Immature natural killer cell (primary cell): Measurements from ENCODE around the gene ERFE. TPM values are rescaled to one million over a fixed set of nuclear protein-coding genes. Genes with fewer than 3 reads are reported as not detected.

Experiments
- DNase-seq, 3 donors: peaks; one replicate each; pipeline ENCODE4 v3.0.0; 2022; ENCODE audit warnings: mixed read lengths in 1 of 3
- H3K27ac Mint-ChIP-seq, 6 donors: one replicate each; pipeline ENCODE4 v1.8.0; 2020; ENCODE audit warnings: mixed read lengths in 6 of 6, mild to moderate bottlenecking in 5 of 6, inconsistent platforms in 4 of 6, moderate library complexity in 3 of 6
- H3K27me3 Mint-ChIP-seq, 3 donors: one replicate each; pipeline ENCODE4 v1.8.0; 2020 to 2021; ENCODE audit warnings: low read depth in 3 of 3, mild to moderate bottlenecking in 3 of 3, mixed read lengths in 3 of 3, moderate library complexity in 3 of 3, inconsistent platforms in 1 of 3
- H3K36me3 Mint-ChIP-seq, 3 donors: one replicate each; pipeline ENCODE4 v1.8.0; 2020; ENCODE audit warnings: mixed read lengths in 3 of 3, inconsistent platforms in 2 of 3, mild to moderate bottlenecking in 2 of 3
- H3K4me1 Mint-ChIP-seq, 2 donors: one replicate each; pipeline ENCODE4 v1.8.0; 2020; ENCODE audit warnings: inconsistent platforms in 2 of 2, mild to moderate bottlenecking in 2 of 2, mixed read lengths in 2 of 2, moderate library complexity in 1 of 2
- H3K4me3 Mint-ChIP-seq, 5 donors: one replicate each; pipeline ENCODE4 v1.8.0; 2020; ENCODE audit warnings: mild to moderate bottlenecking in 5 of 5, mixed read lengths in 5 of 5, inconsistent platforms in 3 of 5, moderate library complexity in 3 of 5
- H3K9me3 Mint-ChIP-seq, 6 donors: one replicate each; pipeline ENCODE4 v1.8.0; 2020; ENCODE audit warnings: mild to moderate bottlenecking in 6 of 6, mixed read lengths in 6 of 6, inconsistent platforms in 4 of 6, moderate library complexity in 3 of 6
- polyA plus RNA-seq, 3 donors: library from polyadenylated mRNA; unstranded; fragments of 300-500 nt; fragmentation: Illumina TruSeq; gene quantifications; one replicate each; pipeline ENCODE4 v1.2.3, GENCODE V29; 2021

The ERFE gene
- polyA plus RNA-seq, 3 donors from 2014 or later, result 4.6 to 6.2 (median 5.7) TPM

- peak overlapping the region in 4 of 5 donors; percentile 31 to 78 (median 70) for H3K4me3 Mint-ChIP-seq
- peak overlapping the region in 3 of 6 donors; percentile 35 to 78 (median 59) for H3K27ac Mint-ChIP-seq
- H3K9me3 Mint-ChIP-seq, result no peaks in the 10 kb centered on the region
- H3K27me3 Mint-ChIP-seq, result peaks cover 7 to 13% (median 8%) of the 10 kb centered on the region in 3 donors
- H3K36me3 Mint-ChIP-seq, result no peaks in the 10 kb centered on the region
- peaks cover 20 to 31% of the 10 kb centered on the region in 2 donors for H3K4me1 Mint-ChIP-seq
- peak in 2 of 3 donors; percentile 25 to 46 for DNase-seq
These were observed 1.7 kb downstream of the ERFE start for GRCh38 chr2:238160206-238161129.

- DNase-seq, result no peak
- Mint-ChIP-seq H3K27me3 (peaks cover 7 to 13% (median 8%) of the 10 kb centered on the region in 3 donors), H3K9me3 (no peaks in the 10 kb centered on the region), H3K4me1 (peaks cover 20 to 31% of the 10 kb centered on the region in 2 donors), H3K4me3 (no peak overlapping the region), H3K36me3 (no peaks in the 10 kb centered on the region), H3K27ac (peak overlapping the region in 1 of 6 donors; percentile 44)
These were observed 2.7 kb downstream of the ERFE start for GRCh38 chr2:238161291-238162051.

GRCh38 chr2:238162251-238162845, 3.6 kb downstream of the ERFE start:
- H3K9me3 Mint-ChIP-seq, result no peaks in the 10 kb centered on the region
- no peak overlapping the region for H3K27ac Mint-ChIP-seq

GRCh38 chr2:238162846-238163441, 4.2 kb downstream of the ERFE start:
- Mint-ChIP-seq H3K9me3 (no peaks in the 10 kb centered on the region), H3K27ac (no peak overlapping the region), H3K4me3 (peak overlapping the region in 2 of 5 donors; percentile 42 to 61), H3K27me3 (peaks cover 7 to 10% (median 8%) of the 10 kb centered on the region in 3 donors), H3K36me3 (no peaks in the 10 kb centered on the region), H3K4me1 (peaks cover 20 to 35% of the 10 kb centered on the region in 2 donors)
- no peak for DNase-seq

More at GRCh38 chr2:238162251-238162845, 3.6 kb downstream of the ERFE start:
- Mint-ChIP-seq H3K4me3 (no peak overlapping the region), H3K27me3 (peaks cover 7 to 10% (median 8%) of the 10 kb centered on the region in 3 donors), H3K36me3 (no peaks in the 10 kb centered on the region), H3K4me1 (peaks cover 20 to 31% of the 10 kb centered on the region in 2 donors)
- DNase-seq, result no peak

- Mint-ChIP-seq H3K9me3 (no peaks in the 10 kb centered on the region), H3K36me3 (peaks cover 0 to 2% (median 2%) of the 10 kb centered on the region in 3 donors), H3K27me3 (peaks cover 7 to 10% (median 8%) of the 10 kb centered on the region in 3 donors), H3K4me1 (peaks cover 24 to 40% of the 10 kb centered on the region in 2 donors), H3K4me3 (peak overlapping the region in 2 of 5 donors; percentile 42 to 61), H3K27ac (no peak overlapping the region)
- no peak for DNase-seq
These were observed 4.9 kb downstream of the ERFE start for GRCh38 chr2:238163481-238164198.

- peaks cover 2 to 8% (median 7%) of the 10 kb centered on the region in 3 donors for H3K36me3 Mint-ChIP-seq
- no peaks in the 10 kb centered on the region for H3K9me3 Mint-ChIP-seq
- DNase-seq, result no peak
- H3K4me3 Mint-ChIP-seq, result peak overlapping the region in 3 of 5 donors; percentile 39 to 77 (median 58)
- peaks cover 29 to 45% of the 10 kb centered on the region in 2 donors for H3K4me1 Mint-ChIP-seq
- H3K27me3 Mint-ChIP-seq, result peaks cover 5 to 7% (median 5%) of the 10 kb centered on the region in 3 donors
- peak overlapping the region in 2 of 6 donors; percentile 28 to 48 for H3K27ac Mint-ChIP-seq
These were observed 6.1 kb downstream of the ERFE start for GRCh38 chr2:238164906-238165287.

- H3K27ac Mint-ChIP-seq, result peak overlapping the region in 2 of 6 donors; percentile 55 to 78
- peak overlapping the region in 3 of 5 donors; percentile 30 to 77 (median 58) for H3K4me3 Mint-ChIP-seq
These were observed 6.6 kb downstream of the ERFE start for GRCh38 chr2:238165288-238165921.

GRCh38 chr2:238166391-238167343, 7.9 kb downstream of the ERFE start:
- H3K4me1 Mint-ChIP-seq, result peaks cover 38 to 49% of the 10 kb centered on the region in 2 donors
- H3K4me3 Mint-ChIP-seq, result no peak overlapping the region

More at GRCh38 chr2:238165288-238165921, 6.6 kb downstream of the ERFE start:
- no peaks in the 10 kb centered on the region for H3K9me3 Mint-ChIP-seq
- DNase-seq, result no peak
- H3K27me3 Mint-ChIP-seq, result peaks cover 5 to 7% (median 5%) of the 10 kb centered on the region in 3 donors
- peaks cover 31 to 47% of the 10 kb centered on the region in 2 donors for H3K4me1 Mint-ChIP-seq
- peaks cover 5 to 11% (median 9%) of the 10 kb centered on the region in 3 donors for H3K36me3 Mint-ChIP-seq

GRCh38 chr2:238167344-238167715, 8.6 kb downstream of the ERFE start:
- H3K36me3 Mint-ChIP-seq, result peaks cover 10 to 23% (median 15%) of the 10 kb centered on the region in 3 donors
- no peak for DNase-seq
- H3K4me3 Mint-ChIP-seq, result no peak overlapping the region
- H3K4me1 Mint-ChIP-seq, result peaks cover 45 to 56% of the 10 kb centered on the region in 2 donors
- peak overlapping the region in 2 of 6 donors; percentile 45 to 46 for H3K27ac Mint-ChIP-seq
- H3K9me3 Mint-ChIP-seq, result no peaks in the 10 kb centered on the region
- peaks cover 5 to 13% (median 7%) of the 10 kb centered on the region in 3 donors for H3K27me3 Mint-ChIP-seq

More at GRCh38 chr2:238166391-238167343, 7.9 kb downstream of the ERFE start:
- Mint-ChIP-seq H3K27ac (peak overlapping the region in 1 of 6 donors; percentile 55), H3K27me3 (peaks cover 5 to 10% (median 7%) of the 10 kb centered on the region in 3 donors), H3K36me3 (peaks cover 10 to 17% (median 12%) of the 10 kb centered on the region in 3 donors), H3K9me3 (no peaks in the 10 kb centered on the region)
- DNase-seq, result no peak

- H3K27ac Mint-ChIP-seq, result peak overlapping the region in 2 of 6 donors; percentile 45 to 46
- no peaks in the 10 kb centered on the region for H3K9me3 Mint-ChIP-seq
- H3K36me3 Mint-ChIP-seq, result peaks cover 11 to 27% (median 16%) of the 10 kb centered on the region in 3 donors
- H3K27me3 Mint-ChIP-seq, result peaks cover 5 to 15% (median 7%) of the 10 kb centered on the region in 3 donors
- H3K4me3 Mint-ChIP-seq, result no peak overlapping the region
- DNase-seq, result no peak
- H3K4me1 Mint-ChIP-seq, result peaks cover 49 to 60% of the 10 kb centered on the region in 2 donors
These were observed 9.0 kb downstream of the ERFE start for GRCh38 chr2:238167761-238168160.
